Body of pancreas (tissue), 4 donors: ENCODE data around the gene FRMPD2. TPM values are rescaled to one million over a fixed set of nuclear protein-coding genes. Genes with fewer than 3 reads are reported as not detected.

Experiments
- ATAC-seq: fragments of 150-250 bp; one replicate; pipeline ENCODE4 v1.9.1; 2016
- DNase-seq, 4 donors: peaks; one replicate each; pipeline ENCODE4 v3.0.0-alpha.2; 2019
- H3K27ac ChIP-seq, 4 donors: fragments of 200-600 bp; sonication (generic); 1 replicate in 3 of 4; 2 replicates in 1 of 4; pipeline versions ENCODE4 v1.5.1 to v1.6.1; 2016 to 2019; ENCODE audit warnings: mild to moderate bottlenecking in 1 of 4, mixed read lengths in 1 of 4, moderate library complexity in 1 of 4
- H3K27me3 ChIP-seq, 2 donors: fragments of 200-600 bp; sonication (generic); one replicate each; pipeline ENCODE4 v1.6.0; 2016; ENCODE audit warnings: mild to moderate bottlenecking in 1 of 2
- H3K36me3 ChIP-seq, 2 donors: fragments of 200-600 bp; sonication (generic); replicated peaks in 1 of 2; 2 replicates each; pipeline ENCODE4 v1.5.1; 2016; ENCODE audit warnings: low read depth in 2 of 2; ENCODE audit not compliant: insufficient read depth in 1 of 2
- H3K4me1 ChIP-seq: fragments of 200-600 bp; sonication (generic); one replicate; pipeline ENCODE4 v1.6.0; 2016
- H3K4me3 ChIP-seq, 2 donors: fragments of 200-600 bp; sonication (generic); 1 replicate in 1 of 2; 2 replicates in 1 of 2; pipeline ENCODE4 v1.5.1; 2016 to 2019
- H3K9me3 ChIP-seq, 3 donors: fragments of 200-600 bp; sonication (generic); 1 replicate in 2 of 3; 2 replicates in 1 of 3; pipeline ENCODE4 v1.5.1; 2016
- CTCF ChIP-seq, 7 experiments: fragments of 450-650 bp in 4 of 7; fragments of 200-600 bp in 3 of 7; sonication (generic) in 3 of 7; IDR thresholded peaks; one replicate each; pipeline ENCODE4 v1.5.1; 2016 to 2019; ENCODE audit warnings: antibody characterized with exemption in 7 of 7
- POLR2A ChIP-seq, 3 donors: fragments of 450-650 bp; IDR thresholded peaks; one replicate each; pipeline ENCODE4 v1.6.1; 2016; ENCODE audit warnings: antibody characterized with exemption in 3 of 3, mild to moderate bottlenecking in 2 of 3
- WGBS, 2 donors: methylation state at CpG; one replicate each; pipeline ENCODE4 v1.1.5; 2017; 5-methylcytosine and 5-hydroxymethylcytosine counted together
- intact Hi-C: fragments of 100-400 bp; cut with DNase I; formaldehyde crosslinking; loops from one replicate; pipeline ENCODE4 v1.15.1; 2023
- total RNA-seq, 2 donors: library from RNA; depleted of rRNA; stranded (reverse); fragments of >200 nt; gene quantifications; one replicate each; pipeline ENCODE4 v1.1.0, GENCODE V29; 2016

Gene FRMPD2
- total RNA-seq, 2 donors from 2014 or later: not detected

- Histone ChIP-seq H3K9me3 (no peaks in the 10 kb centered on the region), H3K27ac (no peak overlapping the region), H3K27me3 (no peaks in the 10 kb centered on the region), H3K4me3 (no peak overlapping the region), H3K36me3 (no peaks in the 10 kb centered on the region), H3K4me1 (no peaks in the 10 kb centered on the region)
- intact Hi-C loops: no loop called here
- 86 to 90% methylated on average over 2 of the region's 2 CpGs for WGBS, 2 donors
- TF ChIP-seq POLR2A (IDR thresholded peaks at IDR 0.05) (no peak), CTCF (IDR thresholded peaks at IDR 0.05) (no peak)
- DNase-seq (no peak), ATAC-seq (no peak)
Observed at GRCh38 chr10:48279081-48279751, 4.7 kb upstream of the FRMPD2 start.

- Histone ChIP-seq H3K4me1 (no peaks in the 10 kb centered on the region), H3K36me3 (no peaks in the 10 kb centered on the region), H3K27me3 (no peaks in the 10 kb centered on the region), H3K27ac (no peak overlapping the region), H3K9me3 (no peaks in the 10 kb centered on the region), H3K4me3 (no peak overlapping the region)
- DNase-seq: no peak
- intact Hi-C loops: no loop called here
- no peak for TF ChIP-seq CTCF (IDR thresholded peaks at IDR 0.05)
- no peak for TF ChIP-seq POLR2A (IDR thresholded peaks at IDR 0.05)
- WGBS, 2 donors: 91 to 96% methylated on average over 1 of the region's 1 CpG
- no peak for ATAC-seq
Observed at GRCh38 chr10:48277093-48277492, 2.6 kb upstream of the FRMPD2 start.

GRCh38 chr10:48273741-48274140, 755 bp downstream of the FRMPD2 start:
- DNase-seq (no peak), ATAC-seq (no peak)
- Histone ChIP-seq H3K4me3 (no peak overlapping the region), H3K27me3 (no peaks in the 10 kb centered on the region), H3K36me3 (no peaks in the 10 kb centered on the region), H3K9me3 (no peaks in the 10 kb centered on the region), H3K27ac (no peak overlapping the region), H3K4me1 (no peaks in the 10 kb centered on the region)
- TF ChIP-seq CTCF (IDR thresholded peaks at IDR 0.05): no peak
- TF ChIP-seq POLR2A (IDR thresholded peaks at IDR 0.05): no peak
- WGBS, 2 donors: 73 to 74% methylated on average over 2 of the region's 2 CpGs
- intact Hi-C loops: no loop called here

GRCh38 chr10:48272682-48273081, 1.8 kb downstream of the FRMPD2 start:
- no peak for ATAC-seq
- no peaks in the 10 kb centered on the region for H3K36me3 ChIP-seq
- 96 to 100% methylated on average over 2 of the region's 2 CpGs for WGBS, 2 donors
- intact Hi-C loops: no loop called here
- DNase-seq: no peak
- no peak overlapping the region for H3K27ac ChIP-seq
- no peaks in the 10 kb centered on the region for H3K27me3 ChIP-seq
- no peak for TF ChIP-seq POLR2A (IDR thresholded peaks at IDR 0.05)
- TF ChIP-seq CTCF (IDR thresholded peaks at IDR 0.05): no peak
- no peak overlapping the region for H3K4me3 ChIP-seq
- H3K4me1 ChIP-seq: no peaks in the 10 kb centered on the region
- no peaks in the 10 kb centered on the region for H3K9me3 ChIP-seq

GRCh38 chr10:48271047-48271730, 3.3 kb downstream of the FRMPD2 start:
- H3K27me3 ChIP-seq: no peaks in the 10 kb centered on the region
- no peaks in the 10 kb centered on the region for H3K9me3 ChIP-seq
- H3K4me1 ChIP-seq: no peaks in the 10 kb centered on the region
- H3K36me3 ChIP-seq: no peaks in the 10 kb centered on the region
- TF ChIP-seq POLR2A (IDR thresholded peaks at IDR 0.05) (no peak), CTCF (IDR thresholded peaks at IDR 0.05) (no peak)
- H3K27ac ChIP-seq: no peak overlapping the region
- WGBS, 2 donors: 61 to 67% methylated on average over 5 of the region's 5 CpGs
- H3K4me3 ChIP-seq: no peak overlapping the region
- DNase-seq (no peak), ATAC-seq (no peak)
- intact Hi-C loops: no loop called here
